DND-41 (cell line): Measurements from ENCODE around the gene OR10H3.

Experiments used
- EZH2 ChIP-seq: IDR thresholded peaks from 3 replicates; pipeline ENCODE4 v1.6.1; 2012; ENCODE audit warnings: borderline replicate concordance, low read depth, mild to moderate bottlenecking, moderate library complexity, low read length, inconsistent platforms; ENCODE audit not compliant: severe bottlenecking
- TF ChIP-seq, protein P1 (sequence below): IDR thresholded peaks from 2 replicates; pipeline ENCODE4 v1.5.1; 2012; ENCODE audit warnings: borderline replicate concordance, low read length, moderate library complexity, mild to moderate bottlenecking; ENCODE audit not compliant: poor library complexity, severe bottlenecking; ENCODE audit errors: extremely low read depth

DNA sequence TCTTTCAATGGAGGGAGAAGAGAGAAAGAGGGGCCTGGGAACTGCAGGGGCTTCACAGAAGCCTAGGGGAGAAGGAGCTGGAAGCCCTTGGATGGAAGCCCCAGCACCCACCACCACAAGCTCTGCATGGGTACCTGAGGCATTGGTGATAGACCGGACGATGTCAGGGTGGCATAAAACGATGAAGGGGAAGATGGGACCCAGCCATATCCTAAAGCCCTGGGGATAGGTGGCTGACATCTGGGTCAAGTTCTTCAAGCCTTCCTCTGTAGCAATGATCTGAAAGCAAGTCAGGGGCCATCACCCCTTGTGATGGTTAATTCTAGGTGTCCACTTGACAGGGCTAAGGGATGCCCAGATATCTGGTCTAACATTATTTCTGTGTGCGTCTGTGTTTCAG lies 38.5 kb downstream of the OR10H3 start:
- TF ChIP-seq, protein P1, sequence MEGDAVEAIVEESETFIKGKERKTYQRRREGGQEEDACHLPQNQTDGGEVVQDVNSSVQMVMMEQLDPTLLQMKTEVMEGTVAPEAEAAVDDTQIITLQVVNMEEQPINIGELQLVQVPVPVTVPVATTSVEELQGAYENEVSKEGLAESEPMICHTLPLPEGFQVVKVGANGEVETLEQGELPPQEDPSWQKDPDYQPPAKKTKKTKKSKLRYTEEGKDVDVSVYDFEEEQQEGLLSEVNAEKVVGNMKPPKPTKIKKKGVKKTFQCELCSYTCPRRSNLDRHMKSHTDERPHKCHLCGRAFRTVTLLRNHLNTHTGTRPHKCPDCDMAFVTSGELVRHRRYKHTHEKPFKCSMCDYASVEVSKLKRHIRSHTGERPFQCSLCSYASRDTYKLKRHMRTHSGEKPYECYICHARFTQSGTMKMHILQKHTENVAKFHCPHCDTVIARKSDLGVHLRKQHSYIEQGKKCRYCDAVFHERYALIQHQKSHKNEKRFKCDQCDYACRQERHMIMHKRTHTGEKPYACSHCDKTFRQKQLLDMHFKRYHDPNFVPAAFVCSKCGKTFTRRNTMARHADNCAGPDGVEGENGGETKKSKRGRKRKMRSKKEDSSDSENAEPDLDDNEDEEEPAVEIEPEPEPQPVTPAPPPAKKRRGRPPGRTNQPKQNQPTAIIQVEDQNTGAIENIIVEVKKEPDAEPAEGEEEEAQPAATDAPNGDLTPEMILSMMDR: no peak
- TF ChIP-seq EZH2: no peak
